HepG2 (cell line): ENCODE measurements around the gene GPRIN1. TPM values are rescaled to one million over a fixed set of nuclear protein-coding genes. Genes with fewer than 3 reads are reported as not detected.
A peak's percentile ranks its signal among the peaks of the same experiment; 100 is the strongest.

Source experiments
- KAT8 ChIP-seq: IDR thresholded peaks from 2 replicates; pipeline ENCODE4 v1.6.1; 2016; ENCODE audit warnings: missing genetic modification reagents, missing compliant biosample characterization
- MLLT10 ChIP-seq: sonication (generic); formaldehyde crosslinking; IDR thresholded peaks from 2 replicates; pipeline ENCODE4 v1.4.0; 2020; ENCODE audit warnings: missing genetic modification reagents
- MLXIP ChIP-seq: sonication (generic); formaldehyde crosslinking; IDR thresholded peaks from 2 replicates; pipeline ENCODE4 v1.9.0; 2021; ENCODE audit warnings: missing genetic modification reagents, borderline replicate concordance
- PAF1 ChIP-seq: IDR thresholded peaks from 2 replicates; pipeline ENCODE4 v1.6.1; 2016; ENCODE audit warnings: missing genetic modification reagents, missing compliant biosample characterization
- RERE ChIP-seq: IDR thresholded peaks from 2 replicates; pipeline ENCODE4 v1.6.1; 2016; ENCODE audit warnings: low read depth, missing genetic modification reagents, missing compliant biosample characterization
- ZBTB39 ChIP-seq: sonication (generic); formaldehyde crosslinking; IDR thresholded peaks from 2 replicates; pipeline ENCODE4 v1.5.0; 2020; ENCODE audit warnings: missing genetic modification reagents
- ZFYVE20 ChIP-seq: sonication (generic); formaldehyde crosslinking; IDR thresholded peaks from 2 replicates; pipeline ENCODE4 v1.8.0; 2023; ENCODE audit warnings: low read depth, mild to moderate bottlenecking, moderate library complexity, missing genetic modification reagents, borderline replicate concordance
- ZNF101 ChIP-seq: sonication (generic); formaldehyde crosslinking; IDR thresholded peaks from 2 replicates; pipeline ENCODE4 v1.4.0; 2020; ENCODE audit warnings: mild to moderate bottlenecking, low read depth, missing genetic modification reagents, borderline replicate concordance
- ZNF124 ChIP-seq: sonication (generic); formaldehyde crosslinking; IDR thresholded peaks from 2 replicates; pipeline ENCODE4 v1.4.0; 2020; ENCODE audit warnings: missing genetic modification reagents
- ZNF441 ChIP-seq: sonication (generic); formaldehyde crosslinking; IDR thresholded peaks from 2 replicates; pipeline ENCODE4 v1.7.0; 2021; ENCODE audit warnings: missing genetic modification reagents, borderline replicate concordance
- ZNF563 ChIP-seq: sonication (generic); formaldehyde crosslinking; IDR thresholded peaks from 2 replicates; pipeline ENCODE4 v1.8.0; 2022; ENCODE audit warnings: mild to moderate bottlenecking, moderate library complexity, missing genetic modification reagents
- polyA plus RNA-seq, 8 experiments: library from polyadenylated mRNA; depleted of rRNA in 3 of 8; stranded (reverse) in 7 of 8; unstranded in 1 of 8; fragments of >200 nt; fragmentation: Illumina TruSeq in 4 of 8; extraction: Trizol in 4 of 8; gene quantifications; 2 replicates each; pipeline versions ENCODE4 v1.2.1 to v1.2.3, GENCODE V29; 2011 to 2016; ENCODE audit warnings: low read depth in 4 of 8, missing spikeins in 1 of 8, mixed read lengths in 1 of 8; ENCODE audit not compliant: insufficient read depth in 1 of 8
- total RNA-seq, 5 experiments: library from RNA; depleted of rRNA; stranded (reverse); fragments of >200 nt; fragmentation: Illumina TruSeq; extraction: Trizol; gene quantifications; 2 replicates each; pipeline ENCODE4 v1.2.3, GENCODE V29; 2016; ENCODE audit warnings: low read depth in 1 of 5
- TF ChIP-seq, protein P1 (sequence below): sonication (generic); formaldehyde crosslinking; IDR thresholded peaks from 2 replicates; pipeline ENCODE4 v1.4.0; 2020; ENCODE audit warnings: missing genetic modification reagents
- TF ChIP-seq, protein P2 (sequence below): sonication (generic); formaldehyde crosslinking; IDR thresholded peaks from 2 replicates; pipeline ENCODE4 v1.8.1; 2023; ENCODE audit warnings: mild to moderate bottlenecking, missing genetic modification reagents, borderline replicate concordance
- TF ChIP-seq, protein P3 (sequence below): sonication (generic); formaldehyde crosslinking; conservative IDR thresholded peaks from 2 replicates; pipeline ENCODE4 v1.8.0; 2022; ENCODE audit warnings: mild to moderate bottlenecking, moderate library complexity, missing genetic modification reagents

GPRIN1 gene
- total and polyA plus RNA-seq, 2 of the 13 experiments (the other 11 are each of a cell fraction or from before 2014, with no cell fraction given), result 0.32 to 2.0 TPM

DNA sequence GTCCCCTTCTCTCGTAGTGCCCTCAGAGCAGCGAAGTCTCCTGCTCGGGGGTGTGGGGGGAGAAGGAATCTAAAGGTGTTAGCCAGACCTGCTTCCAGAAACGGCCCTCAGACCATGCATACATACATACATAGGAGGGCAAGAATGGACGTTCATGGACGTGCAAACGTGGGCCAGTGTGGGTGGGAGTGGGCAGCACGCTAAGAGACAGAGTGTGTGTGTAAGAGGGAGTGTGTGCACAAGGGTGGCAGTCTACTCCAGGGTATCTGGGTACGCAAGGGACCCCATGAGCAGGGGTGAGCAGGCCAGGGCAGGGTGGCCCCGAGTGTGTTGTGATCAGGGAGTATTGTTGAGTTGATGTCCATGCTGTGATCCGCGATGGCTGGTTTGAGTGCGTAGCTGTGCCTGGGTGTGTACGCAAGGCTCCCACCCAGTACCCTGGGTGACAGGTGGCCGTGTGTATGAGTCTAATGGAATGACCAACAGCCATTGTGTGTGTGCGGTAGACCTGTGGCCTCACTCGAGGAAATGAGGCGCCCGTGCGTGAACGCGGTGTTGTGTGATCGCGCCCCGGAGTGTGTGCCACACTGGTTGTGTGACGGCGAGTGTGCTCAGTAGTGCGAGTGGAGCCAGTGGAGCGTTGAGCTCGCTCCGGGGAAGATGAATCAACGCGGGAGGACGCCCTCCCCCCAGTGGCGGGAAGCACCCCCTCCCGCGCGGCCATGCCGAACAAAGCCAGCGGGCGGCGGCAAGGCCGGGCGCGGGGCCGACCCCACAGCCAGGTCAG lies 826 bp downstream of the GPRIN1 start (continued):
- TF ChIP-seq RERE (no peak), ZNF101 (CRISPR knock-in tag) (no peak), ZNF441 (CRISPR knock-in tag) (no peak), MLLT10 (CRISPR knock-in tag) (no peak), KAT8 (CRISPR knock-in tag) (no peak), PAF1 (CRISPR knock-in tag) (no peak), ZBTB39 (CRISPR knock-in tag) (no peak), ZFYVE20 (CRISPR knock-in tag) (0 out of 2 replicates have a peak, but pooled peaks have one; percentile 32), ZNF563 (CRISPR knock-in tag) (peak; percentile 2; the same call in 1 of the 2 replicates), MLXIP (CRISPR knock-in tag) (no peak), ZNF124 (peak; percentile 93)
- TF ChIP-seq, protein P1, sequence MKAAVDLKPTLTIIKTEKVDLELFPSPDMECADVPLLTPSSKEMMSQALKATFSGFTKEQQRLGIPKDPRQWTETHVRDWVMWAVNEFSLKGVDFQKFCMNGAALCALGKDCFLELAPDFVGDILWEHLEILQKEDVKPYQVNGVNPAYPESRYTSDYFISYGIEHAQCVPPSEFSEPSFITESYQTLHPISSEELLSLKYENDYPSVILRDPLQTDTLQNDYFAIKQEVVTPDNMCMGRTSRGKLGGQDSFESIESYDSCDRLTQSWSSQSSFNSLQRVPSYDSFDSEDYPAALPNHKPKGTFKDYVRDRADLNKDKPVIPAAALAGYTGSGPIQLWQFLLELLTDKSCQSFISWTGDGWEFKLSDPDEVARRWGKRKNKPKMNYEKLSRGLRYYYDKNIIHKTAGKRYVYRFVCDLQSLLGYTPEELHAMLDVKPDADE (CRISPR knock-in tag), result no peak
- TF ChIP-seq, protein P2, sequence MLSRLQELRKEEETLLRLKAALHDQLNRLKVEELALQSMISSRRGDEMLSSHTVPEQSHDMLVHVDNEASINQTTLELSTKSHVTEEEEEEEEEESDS (CRISPR knock-in tag), result no peak
- TF ChIP-seq, protein P3, sequence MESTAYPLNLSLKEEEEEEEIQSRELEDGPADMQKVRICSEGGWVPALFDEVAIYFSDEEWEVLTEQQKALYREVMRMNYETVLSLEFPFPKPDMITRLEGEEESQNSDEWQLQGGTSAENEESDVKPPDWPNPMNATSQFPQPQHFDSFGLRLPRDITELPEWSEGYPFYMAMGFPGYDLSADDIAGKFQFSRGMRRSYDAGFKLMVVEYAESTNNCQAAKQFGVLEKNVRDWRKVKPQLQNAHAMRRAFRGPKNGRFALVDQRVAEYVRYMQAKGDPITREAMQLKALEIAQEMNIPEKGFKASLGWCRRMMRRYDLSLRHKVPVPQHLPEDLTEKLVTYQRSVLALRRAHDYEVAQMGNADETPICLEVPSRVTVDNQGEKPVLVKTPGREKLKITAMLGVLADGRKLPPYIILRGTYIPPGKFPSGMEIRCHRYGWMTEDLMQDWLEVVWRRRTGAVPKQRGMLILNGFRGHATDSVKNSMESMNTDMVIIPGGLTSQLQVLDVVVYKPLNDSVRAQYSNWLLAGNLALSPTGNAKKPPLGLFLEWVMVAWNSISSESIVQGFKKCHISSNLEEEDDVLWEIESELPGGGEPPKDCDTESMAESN (CRISPR knock-in tag), result 0 out of 2 replicates have a peak, but pooled peaks have one; percentile 47
